IPS-20b (cell line): ENCODE data around the gene SLC25A24.
"Not testable (repeated sequence)": the region's sequence is repeated elsewhere in the genome, so short reads cannot be mapped to it uniquely, and the experiment has no call there.

Experiments
- H3K27ac ChIP-seq: one replicate; pipeline ENCODE4 v1.5.1; 2013; ENCODE audit warnings: low read length
- H3K27me3 ChIP-seq: 2 replicates; pipeline ENCODE4 v1.6.1; 2013; ENCODE audit warnings: mild to moderate bottlenecking, low read length, inconsistent platforms; ENCODE audit not compliant: insufficient read depth
- H3K36me3 ChIP-seq: 2 replicates; pipeline ENCODE4 v1.6.1; 2013; ENCODE audit warnings: low read depth, mild to moderate bottlenecking, inconsistent platforms, low read length, moderate library complexity; ENCODE audit not compliant: insufficient read depth
- H3K4me1 ChIP-seq: 2 replicates; pipeline ENCODE4 v1.6.1; 2013; ENCODE audit warnings: mild to moderate bottlenecking, control low read depth, inconsistent platforms, low read length, moderate library complexity; ENCODE audit not compliant: insufficient read depth
- H3K4me3 ChIP-seq: 2 replicates; pipeline ENCODE4 v1.5.1; 2013; ENCODE audit warnings: mild to moderate bottlenecking, low read length, inconsistent platforms
- H3K9ac ChIP-seq: 2 replicates; pipeline ENCODE4 v1.6.1; 2013; ENCODE audit warnings: low read depth, mild to moderate bottlenecking, inconsistent platforms, low read length, moderate library complexity
- H3K9me3 ChIP-seq: 2 replicates; pipeline ENCODE4 v1.6.1; 2013; ENCODE audit warnings: mild to moderate bottlenecking, low read depth, low read length, inconsistent platforms; ENCODE audit not compliant: insufficient read depth

The SLC25A24 gene

GRCh38 chr1:108152782-108153222, 47.3 kb downstream of the SLC25A24 start:
- Histone ChIP-seq H3K27ac (no peak overlapping the region), H3K4me1 (no peaks in the 10 kb centered on the region), H3K9ac (no peak overlapping the region), H3K27me3 (no peaks in the 10 kb centered on the region), H3K4me3 (no peak overlapping the region), H3K9me3 (no peaks in the 10 kb centered on the region), H3K36me3 (peaks cover 27% of the 10 kb centered on the region)

DNA sequence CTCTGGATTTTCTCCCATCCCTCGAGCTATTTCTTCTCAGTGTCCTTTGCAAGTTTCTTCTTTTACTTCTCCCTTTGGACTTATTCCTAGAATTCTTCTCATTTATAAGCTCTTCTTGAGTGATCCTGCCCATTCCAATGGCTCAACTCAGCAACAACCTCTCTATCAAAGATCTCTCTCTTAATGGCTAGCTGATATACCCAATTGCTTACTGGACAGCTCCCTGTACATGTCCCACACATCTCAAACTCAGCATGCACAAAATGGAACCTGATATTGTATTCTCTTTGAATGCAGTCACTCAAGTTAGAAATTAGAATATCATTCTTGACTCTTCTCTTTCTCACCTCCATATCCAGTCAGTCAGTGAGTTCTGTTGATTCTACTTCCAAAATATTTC, 48.6 kb downstream of the SLC25A24 start:
- Histone ChIP-seq H3K36me3 (peaks cover 32% of the 10 kb centered on the region), H3K27me3 (no peaks in the 10 kb centered on the region), H3K27ac (no peak overlapping the region), H3K4me3 (no peak overlapping the region), H3K4me1 (no peaks in the 10 kb centered on the region), H3K9ac (no peak overlapping the region), H3K9me3 (no peaks in the 10 kb centered on the region)

DNA sequence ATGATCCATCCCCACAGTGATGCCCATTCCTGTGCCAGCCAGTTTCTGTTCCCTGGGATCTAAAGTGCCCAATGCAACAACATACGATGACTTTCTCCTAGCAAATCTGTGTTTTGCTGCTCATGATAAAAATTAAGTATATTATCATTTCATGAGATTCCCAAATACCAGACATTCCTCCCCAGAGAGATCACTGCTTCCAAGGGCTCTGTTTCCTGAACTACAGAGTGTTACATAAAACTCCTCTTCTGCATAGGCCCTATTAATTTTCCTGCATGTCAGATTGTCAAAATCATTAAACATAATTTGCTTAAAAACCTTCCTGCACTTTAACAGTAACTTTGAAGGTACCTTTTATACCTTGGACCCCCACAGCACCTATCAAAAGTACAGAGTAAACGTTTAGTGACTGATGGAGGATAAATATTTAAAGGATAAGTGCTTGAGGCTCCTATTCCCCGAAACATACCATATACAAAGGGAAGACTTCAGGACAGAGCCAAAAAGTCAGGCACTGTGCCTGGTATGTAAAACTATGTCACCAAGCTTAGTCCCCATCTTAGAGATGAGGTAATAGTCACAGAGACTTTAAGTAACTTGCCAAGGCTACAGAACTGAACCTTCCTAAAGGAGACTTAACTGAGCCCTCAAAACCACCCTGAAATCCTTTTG, 50.2 kb downstream of the SLC25A24 start:
- Histone ChIP-seq H3K4me3 (no peak overlapping the region), H3K4me1 (no peaks in the 10 kb centered on the region), H3K27me3 (no peaks in the 10 kb centered on the region), H3K9ac (no peak overlapping the region), H3K9me3 (no peaks in the 10 kb centered on the region), H3K36me3 (peaks cover 32% of the 10 kb centered on the region), H3K27ac (no peak overlapping the region)

- H3K9me3 ChIP-seq, H3K27ac ChIP-seq, H3K4me3 ChIP-seq, H3K27me3 ChIP-seq, H3K9ac ChIP-seq, H3K4me1 ChIP-seq: not testable (repeated sequence)
- H3K36me3 ChIP-seq, result peaks cover 36% of the 10 kb centered on the region
These were observed 55.6 kb downstream of the SLC25A24 start for GRCh38 chr1:108144569-108144968.

GRCh38 chr1:108142773-108143394, 57.3 kb downstream of the SLC25A24 start:
- H3K4me1 ChIP-seq, result no peaks in the 10 kb centered on the region
- H3K9me3 ChIP-seq, result no peaks in the 10 kb centered on the region
- H3K36me3 ChIP-seq, result peaks cover 28% of the 10 kb centered on the region
- H3K27ac ChIP-seq, result no peak overlapping the region
- H3K4me3 ChIP-seq, result no peak overlapping the region
- no peaks in the 10 kb centered on the region for H3K27me3 ChIP-seq
- H3K9ac ChIP-seq, result no peak overlapping the region

DNA sequence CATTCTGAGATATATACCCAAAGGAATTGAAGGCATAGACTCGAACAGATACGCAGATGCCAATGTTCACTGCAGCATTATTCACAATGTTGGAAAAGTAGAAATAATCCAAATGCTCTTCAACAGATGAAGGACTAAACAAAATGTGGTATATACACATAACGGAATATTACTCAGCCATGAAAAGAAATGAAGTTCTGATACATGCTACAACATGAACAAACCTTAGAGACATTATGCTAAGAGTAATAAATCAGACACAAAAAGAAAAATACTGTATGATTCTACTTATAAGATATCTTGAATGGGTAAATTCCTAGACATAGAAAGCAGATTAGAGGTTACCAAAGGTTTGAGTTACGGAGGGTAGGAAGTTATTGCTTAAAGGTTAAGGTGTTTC, 57.9 kb downstream of the SLC25A24 start:
- Histone ChIP-seq H3K27ac (no peak overlapping the region), H3K36me3 (peaks cover 22% of the 10 kb centered on the region), H3K27me3 (no peaks in the 10 kb centered on the region), H3K9me3 (no peaks in the 10 kb centered on the region), H3K4me3 (no peak overlapping the region), H3K9ac (no peak overlapping the region), H3K4me1 (no peaks in the 10 kb centered on the region)

GRCh38 chr1:108141621-108142020, 58.5 kb downstream of the SLC25A24 start:
- no peak overlapping the region for H3K4me3 ChIP-seq
- no peaks in the 10 kb centered on the region for H3K4me1 ChIP-seq
- H3K27me3 ChIP-seq, result no peaks in the 10 kb centered on the region
- no peak overlapping the region for H3K9ac ChIP-seq
- H3K9me3 ChIP-seq, result no peaks in the 10 kb centered on the region
- peaks cover 27% of the 10 kb centered on the region for H3K36me3 ChIP-seq
- no peak overlapping the region for H3K27ac ChIP-seq

DNA sequence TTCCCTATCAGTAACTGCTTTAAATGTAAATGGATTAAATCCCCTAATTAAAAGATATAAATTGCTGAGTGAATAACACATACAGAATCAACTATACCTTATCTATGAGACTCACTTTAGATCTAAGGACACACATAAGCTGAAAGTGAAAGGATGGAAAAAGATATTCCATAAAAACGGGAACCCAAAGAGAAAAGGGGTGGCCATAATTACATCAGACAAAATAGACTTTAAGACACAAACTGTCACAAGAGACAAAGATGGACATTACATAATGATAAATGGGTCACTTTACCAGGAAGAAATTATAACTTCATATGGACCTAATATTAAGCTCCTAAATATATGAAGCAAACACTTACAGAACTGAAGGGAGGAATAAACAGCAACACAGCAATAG, 59.2 kb downstream of the SLC25A24 start:
- H3K4me1 ChIP-seq, result no peaks in the 10 kb centered on the region; the same call in 1 of the 2 replicates
- H3K27ac ChIP-seq, result no peak overlapping the region
- H3K9ac ChIP-seq, result no peak overlapping the region
- peaks cover 32% of the 10 kb centered on the region for H3K36me3 ChIP-seq
- no peaks in the 10 kb centered on the region for H3K27me3 ChIP-seq
- no peaks in the 10 kb centered on the region for H3K9me3 ChIP-seq
- no peak overlapping the region for H3K4me3 ChIP-seq

DNA sequence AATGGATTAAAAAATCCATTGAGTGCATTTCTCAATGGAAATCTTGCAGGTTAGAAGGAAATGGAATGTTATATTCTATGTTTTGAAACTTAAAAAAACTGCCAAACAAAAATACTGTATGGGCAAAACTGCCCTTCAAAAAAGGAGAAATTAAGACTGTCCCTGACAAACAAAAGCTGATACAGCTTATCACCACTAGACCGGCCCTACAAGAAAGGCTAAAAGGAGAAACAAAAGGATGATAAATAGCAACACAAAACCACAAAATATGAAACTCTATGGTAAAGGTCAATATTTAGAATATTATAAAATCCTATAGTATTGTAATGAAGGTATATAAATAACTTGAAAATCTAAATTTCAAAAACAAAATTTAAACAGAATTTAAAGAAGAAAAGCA, 60.0 kb downstream of the SLC25A24 start:
- H3K36me3 ChIP-seq, result peaks cover 32% of the 10 kb centered on the region
- no peaks in the 10 kb centered on the region for H3K9me3 ChIP-seq
- H3K4me1 ChIP-seq, result peaks cover 3% of the 10 kb centered on the region; the same call in 1 of the 2 replicates
- no peak overlapping the region for H3K9ac ChIP-seq
- no peaks in the 10 kb centered on the region for H3K27me3 ChIP-seq
- no peak overlapping the region for H3K27ac ChIP-seq
- no peak overlapping the region for H3K4me3 ChIP-seq

DNA sequence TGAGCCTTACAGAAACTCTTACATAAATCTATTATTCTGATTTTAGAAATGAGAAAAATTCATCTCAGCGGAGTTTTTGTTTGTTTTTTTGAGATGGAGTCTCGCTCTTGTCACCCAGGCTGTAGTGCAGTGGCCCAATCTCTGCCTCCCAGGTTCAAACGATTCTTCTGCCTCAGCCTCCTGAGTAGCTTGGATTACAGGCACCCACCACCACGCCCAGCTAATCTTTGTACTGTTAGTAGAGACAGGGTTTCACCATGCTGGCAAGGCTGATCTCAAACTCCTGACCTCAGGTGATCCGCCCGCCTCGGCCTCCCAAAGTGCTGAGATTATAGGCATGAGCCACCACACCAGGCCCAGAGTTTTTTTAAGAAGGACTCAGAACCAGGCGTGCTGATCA, 60.6 kb downstream of the SLC25A24 start:
- not testable (repeated sequence) for H3K4me1 ChIP-seq, H3K9me3 ChIP-seq, H3K27me3 ChIP-seq, H3K4me3 ChIP-seq, H3K27ac ChIP-seq, H3K9ac ChIP-seq
- peaks cover 32% of the 10 kb centered on the region for H3K36me3 ChIP-seq

GRCh38 chr1:108133148-108133547, 67.0 kb downstream of the SLC25A24 start:
- Histone ChIP-seq H3K9me3 (peaks cover 14% of the 10 kb centered on the region; the same call in 1 of the 2 replicates), H3K36me3 (peaks cover 24% of the 10 kb centered on the region)
- not testable (repeated sequence) for H3K27me3 ChIP-seq, H3K9ac ChIP-seq, H3K4me3 ChIP-seq, H3K4me1 ChIP-seq, H3K27ac ChIP-seq

- not testable (repeated sequence) for H3K4me1 ChIP-seq, H3K4me3 ChIP-seq, H3K27me3 ChIP-seq, H3K27ac ChIP-seq, H3K9ac ChIP-seq
- peaks cover 14% of the 10 kb centered on the region; the same call in 1 of the 2 replicates for H3K9me3 ChIP-seq
- H3K36me3 ChIP-seq, result peaks cover 23% of the 10 kb centered on the region
These were observed 67.8 kb downstream of the SLC25A24 start for GRCh38 chr1:108132367-108132766.
